Measurements from ENCODE around the gene RGS7.

The RGS7 gene

GRCh38 chr1:240968864-240969263 lies 388.1 kb downstream of the RGS7 start:
- no peak for DNase-seq

- no peak for DNase-seq
These were observed 389.8 kb downstream of the RGS7 start for GRCh38 chr1:240967070-240967724.

DNA sequence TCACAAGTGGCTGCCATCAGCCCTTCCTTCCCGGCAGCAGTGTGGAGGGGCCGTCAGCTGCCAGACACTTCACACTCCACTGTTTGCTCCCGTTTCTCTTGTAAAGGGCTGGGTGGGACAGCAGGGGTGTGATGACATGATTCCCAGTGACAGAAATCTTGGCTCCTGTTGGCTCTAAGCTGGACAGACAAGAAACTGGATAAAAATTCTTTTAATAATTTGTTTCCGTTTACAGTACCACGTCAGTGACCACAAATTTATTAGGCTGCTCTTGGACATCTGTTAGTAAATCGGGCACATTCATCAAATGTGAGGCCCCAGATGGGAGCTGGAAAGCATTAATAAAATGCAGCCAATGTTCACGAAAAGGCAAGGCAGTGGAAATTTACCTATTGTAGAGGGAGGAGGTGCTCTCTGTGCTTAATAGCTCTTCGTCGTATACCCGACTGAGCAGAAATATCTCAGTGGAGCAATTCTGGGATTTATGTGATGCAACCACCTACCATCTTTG lies 391.4 kb downstream of the RGS7 start:
- DNase-seq = no peak

GRCh38 chr1:240962086-240962485 lies 394.9 kb downstream of the RGS7 start:
- no peak for DNase-seq

- DNase-seq = no peak
These were observed 400.6 kb downstream of the RGS7 start for GRCh38 chr1:240956424-240956823.

DNA sequence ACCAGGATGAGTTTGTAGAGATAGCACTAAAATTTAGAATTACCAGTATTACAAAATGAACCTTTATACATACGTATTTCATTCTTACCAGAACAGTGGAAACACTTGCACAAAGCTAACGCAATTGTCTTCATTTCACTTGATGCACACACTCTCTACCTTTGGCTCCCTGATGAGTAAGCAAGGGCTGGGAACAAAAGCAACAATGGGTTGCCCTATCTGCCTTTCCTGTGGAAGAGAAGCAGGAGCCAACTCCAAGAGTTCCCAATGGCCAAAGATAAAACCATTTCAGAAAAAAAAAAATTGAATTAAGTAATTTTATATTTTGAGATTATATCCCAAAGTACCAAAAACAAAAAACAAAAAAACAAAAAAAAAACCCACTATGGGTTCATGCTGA lies 401.0 kb downstream of the RGS7 start:
- no peak for DNase-seq

DNA sequence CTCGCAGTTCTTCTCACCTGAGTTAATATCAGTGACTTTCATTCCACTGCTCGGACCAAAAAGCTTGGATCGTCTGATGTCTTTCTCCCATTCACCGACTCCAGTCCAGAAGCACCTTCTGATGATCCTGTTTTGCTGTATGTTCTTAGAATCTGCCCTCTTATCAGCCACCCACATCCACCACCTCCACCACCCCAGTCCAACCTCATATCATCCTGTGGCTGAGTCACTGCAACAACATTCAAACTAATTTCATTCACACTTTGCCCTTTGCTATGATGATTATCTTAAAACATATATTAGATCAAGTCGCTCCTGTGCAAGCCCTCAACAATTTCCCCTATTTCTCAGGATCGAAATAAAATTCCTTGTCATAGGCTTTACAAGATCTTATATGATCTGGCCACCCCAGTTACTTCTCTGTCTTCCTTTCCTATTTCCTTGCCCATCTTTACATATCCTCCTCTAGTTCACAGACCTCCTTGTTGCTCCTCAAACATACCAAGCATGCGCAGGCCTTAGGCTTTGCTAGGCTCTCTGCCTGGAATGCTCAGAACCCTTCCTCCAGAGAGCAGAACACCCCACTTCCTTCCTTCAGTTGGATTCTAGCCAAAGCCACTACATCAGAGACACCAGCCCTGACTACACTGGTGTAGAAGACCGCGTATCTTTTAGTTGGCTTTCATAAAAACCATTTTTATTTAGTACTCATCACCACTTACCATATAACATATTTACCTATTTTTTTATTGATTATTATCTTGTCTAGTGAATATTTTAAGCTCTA lies 409.4 kb downstream of the RGS7 start:
- no peak for DNase-seq

GRCh38 chr1:240946926-240947325 lies 410.1 kb downstream of the RGS7 start:
- no peak for DNase-seq

DNA sequence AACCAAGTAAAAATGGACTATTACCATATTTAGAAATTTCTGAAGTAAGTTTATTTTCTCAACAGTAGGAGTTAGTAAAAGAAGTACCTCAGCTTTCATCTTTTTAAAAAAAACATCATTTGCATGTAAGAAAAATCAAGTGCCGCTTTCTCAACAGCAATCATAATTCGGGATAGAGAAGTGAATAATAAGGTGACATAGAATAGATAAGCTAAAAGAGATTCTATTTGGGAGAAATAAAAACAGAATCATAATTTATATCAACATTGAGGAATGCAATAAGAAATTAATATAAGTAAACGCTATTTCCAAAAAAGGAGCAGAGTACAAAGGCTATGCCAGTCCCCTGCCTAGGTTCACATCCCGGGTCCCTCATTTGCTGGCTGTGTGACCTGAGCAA lies 414.1 kb downstream of the RGS7 start:
- DNase-seq = no peak

- no peak for DNase-seq
These were observed 415.2 kb downstream of the RGS7 start for GRCh38 chr1:240941701-240942370.

GRCh38 chr1:240936911-240937668 lies 419.9 kb downstream of the RGS7 start:
- DNase-seq = no peak

- no peak for DNase-seq
These were observed 421.1 kb downstream of the RGS7 start for GRCh38 chr1:240935920-240936319.

DNA sequence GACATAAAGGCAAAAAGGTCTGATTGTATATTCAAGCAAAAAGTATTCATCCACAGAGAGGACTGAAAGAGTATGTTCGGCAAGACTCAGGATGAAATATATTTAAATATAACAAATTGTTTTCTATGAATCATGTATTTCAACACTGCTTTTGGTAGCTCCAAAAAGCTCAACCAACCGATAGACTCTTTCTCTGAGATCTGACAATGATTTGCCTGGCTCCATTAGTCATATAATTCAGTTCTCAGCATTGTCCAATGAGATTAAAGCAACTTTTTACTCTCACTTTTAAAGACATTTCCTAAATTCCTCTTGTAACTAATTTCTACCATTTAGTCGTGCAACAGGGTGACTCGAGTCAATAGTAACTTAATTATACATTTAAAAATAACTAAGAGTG lies 426.0 kb downstream of the RGS7 start:
- DNase-seq = no peak

- DNase-seq = no peak
These were observed 428.7 kb downstream of the RGS7 start for GRCh38 chr1:240928265-240928664.

DNA sequence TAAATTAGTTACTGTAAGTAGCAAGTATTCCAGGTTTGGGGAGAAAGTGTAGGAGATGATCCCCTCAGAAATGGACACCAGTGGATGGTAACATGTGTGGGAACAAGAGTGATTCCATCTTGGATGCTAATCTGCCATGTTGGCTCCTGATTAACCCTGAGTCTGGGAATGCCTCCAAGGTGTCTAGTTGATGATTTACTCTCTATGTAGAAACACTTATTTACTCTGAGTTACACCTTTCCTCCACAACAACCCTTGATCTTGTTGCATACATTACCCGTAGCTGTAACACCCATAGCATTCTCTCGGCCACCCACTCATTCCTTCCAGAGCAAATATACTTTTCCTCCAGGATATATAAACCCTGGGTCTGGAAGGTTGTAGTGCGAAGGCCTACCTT lies 429.2 kb downstream of the RGS7 start:
- no peak for DNase-seq

DNA sequence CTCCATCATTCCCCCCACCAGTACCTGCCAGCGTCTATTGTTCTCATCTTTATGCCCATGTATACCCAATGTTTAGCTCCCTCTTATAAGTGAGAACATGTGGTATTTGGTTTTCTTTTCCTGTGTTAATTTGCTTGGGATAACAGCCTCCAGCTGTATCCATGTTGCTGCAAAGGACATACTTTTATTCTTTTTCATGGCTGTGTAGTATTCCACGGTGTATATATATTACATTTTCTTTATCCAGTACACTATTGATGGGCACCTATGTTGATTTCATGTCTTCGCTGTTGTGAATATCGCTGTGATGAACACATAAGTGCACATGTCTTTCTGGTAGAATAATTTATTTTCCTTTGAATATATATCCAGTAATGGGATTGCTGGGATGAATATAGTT lies 431.7 kb downstream of the RGS7 start:
- no peak for DNase-seq

DNA sequence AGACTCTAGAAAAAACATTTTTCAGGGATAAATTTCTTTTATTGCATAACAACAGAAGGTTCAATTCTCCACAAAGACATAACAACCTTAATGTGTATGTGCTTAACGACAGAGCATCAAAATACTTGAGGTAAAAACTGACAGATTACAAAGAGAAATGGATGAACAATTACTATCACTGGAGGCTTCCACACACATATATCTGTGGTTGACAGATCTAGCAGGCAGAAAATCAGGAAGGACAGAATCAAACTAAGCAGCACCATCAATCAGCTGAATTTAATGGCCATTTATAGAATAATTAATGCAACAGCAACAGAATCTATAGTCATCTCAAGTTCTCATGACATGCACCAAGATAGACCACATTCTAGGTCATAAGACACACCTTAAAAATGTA lies 439.0 kb downstream of the RGS7 start:
- DNase-seq = no peak

GRCh38 chr1:240914506-240914905 lies 442.5 kb downstream of the RGS7 start:
- DNase-seq = no peak

- DNase-seq = no peak
These were observed 444.2 kb downstream of the RGS7 start for GRCh38 chr1:240912821-240913220.

GRCh38 chr1:240909701-240910457 lies 447.1 kb downstream of the RGS7 start:
- DNase-seq = no peak

- no peak for DNase-seq
These were observed 450.5 kb downstream of the RGS7 start for GRCh38 chr1:240906477-240906876.

- DNase-seq = no peak
These were observed 451.7 kb downstream of the RGS7 start for GRCh38 chr1:240905225-240905765.
